Left lung (tissue), 10 donors: Measurements from ENCODE around the gene TNS3. TPM values are rescaled to one million over a fixed set of nuclear protein-coding genes. Genes with fewer than 3 reads are reported as not detected.

Experiments
- ATAC-seq: fragments of 200-7000 bp; cut with Tn5 transposase; one replicate; pipeline ENCODE4 v1.9.1; 2020; ENCODE audit warnings: moderate library complexity
- DNase-seq, 4 donors: peaks; one replicate each; pipeline ENCODE4 v3.0.0-alpha.2; 2013 to 2020
- H3K27ac ChIP-seq, 2 donors: fragments of 200-600 bp; sonication (generic) in 1 of 2; one replicate each; pipeline versions ENCODE4 v1.5.0 to v1.8.0; 2020 to 2021
- H3K27me3 ChIP-seq, 2 donors: fragments of 200-600 bp; sonication (generic) in 1 of 2; one replicate each; pipeline versions ENCODE4 v1.5.0 to v1.8.0; 2020 to 2021
- H3K36me3 ChIP-seq, 2 donors: fragments of 200-600 bp; sonication (generic) in 1 of 2; one replicate each; pipeline versions ENCODE4 v1.5.0 to v1.8.0; 2020 to 2021
- H3K4me1 ChIP-seq, 2 donors: fragments of 200-600 bp; one replicate each; pipeline ENCODE4 v1.8.0; 2021
- H3K4me3 ChIP-seq, 2 donors: fragments of 200-600 bp; sonication (generic) in 1 of 2; one replicate each; pipeline versions ENCODE4 v1.5.0 to v1.8.0; 2020 to 2021; ENCODE audit warnings: mild to moderate bottlenecking in 1 of 2
- H3K9me3 ChIP-seq, 2 donors: fragments of 200-600 bp; sonication (generic) in 1 of 2; one replicate each; pipeline versions ENCODE4 v1.5.0 to v1.8.0; 2020 to 2021
- CTCF ChIP-seq, 2 donors: fragments of 200-600 bp; sonication (generic) in 1 of 2; IDR thresholded peaks; one replicate each; pipeline versions ENCODE4 v1.5.0 to v1.8.0; 2021; ENCODE audit warnings: antibody characterized with exemption in 2 of 2
- intact Hi-C, 2 donors: fragments of 100-400 bp; cut with DNase I; formaldehyde crosslinking; loops; one replicate each; pipeline versions ENCODE4 v1.11.2 to v1.14.2; 2022
- polyA plus RNA-seq, 6 donors: library from polyadenylated mRNA; unstranded; fragments of 120-200 nt; gene quantifications; one replicate each; pipeline ENCODE4 v1.2.1, GENCODE V29; 2013; ENCODE audit not compliant: insufficient read length in 6 of 6
- total RNA-seq, 2 donors: library from RNA; stranded (reverse); fragmentation: NEBNext Ultra II Directional; extraction: Animal tissue kit (Norgen Biotek cat#: 25700); gene quantifications; one replicate each; pipeline ENCODE4 v1.2.1, GENCODE V29; 2021
- donor health status: DM: no; HTN: yes; CAD: no.
- donor health status: DM: no; HTN: no; CAD: no.

TNS3 gene
- total and polyA plus RNA-seq, 8 donors: 86.3 to 151 (median 97.8) TPM

DNA sequence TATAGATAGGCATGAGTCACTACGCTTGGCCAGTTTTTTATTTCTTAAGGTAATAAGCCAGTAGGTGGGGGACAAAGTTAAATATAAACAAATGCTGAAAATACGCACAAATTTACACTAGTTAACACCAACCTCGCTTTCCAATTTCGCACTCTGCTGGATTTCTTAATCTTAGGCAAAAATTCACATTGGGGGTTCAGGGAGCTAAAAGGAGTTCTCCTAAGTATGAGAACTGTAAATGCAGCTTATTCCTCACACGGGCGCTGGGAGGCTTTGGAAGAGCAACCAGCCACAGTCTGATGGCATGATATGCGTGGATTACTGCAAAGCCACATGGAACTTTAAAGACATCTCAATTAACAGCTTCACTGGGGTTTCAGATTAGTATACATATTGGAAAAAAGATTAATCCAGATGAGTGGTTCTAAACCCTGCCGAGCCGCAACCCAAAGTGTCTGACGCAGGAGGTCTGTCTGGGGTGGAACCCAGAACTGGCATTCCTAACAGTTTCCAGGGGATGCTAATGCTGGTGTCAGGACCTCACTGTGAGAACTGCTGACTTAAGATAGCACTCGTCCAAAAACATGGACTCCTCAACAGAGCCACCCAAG, 16.2 kb downstream of the TNS3 start:
- ATAC-seq: no peak
- TF ChIP-seq CTCF (IDR thresholded peaks at IDR 0.05): no peak
- no peak overlapping the region for H3K27ac ChIP-seq
- intact Hi-C loops: no loop called here
- peaks cover 17 to 26% of the 10 kb centered on the region in 2 donors for H3K4me1 ChIP-seq
- no peak overlapping the region for H3K4me3 ChIP-seq
- DNase-seq: no peak
- H3K27me3 ChIP-seq: no peaks in the 10 kb centered on the region
- H3K36me3 ChIP-seq: no peaks in the 10 kb centered on the region
- H3K9me3 ChIP-seq: no peaks in the 10 kb centered on the region

DNA sequence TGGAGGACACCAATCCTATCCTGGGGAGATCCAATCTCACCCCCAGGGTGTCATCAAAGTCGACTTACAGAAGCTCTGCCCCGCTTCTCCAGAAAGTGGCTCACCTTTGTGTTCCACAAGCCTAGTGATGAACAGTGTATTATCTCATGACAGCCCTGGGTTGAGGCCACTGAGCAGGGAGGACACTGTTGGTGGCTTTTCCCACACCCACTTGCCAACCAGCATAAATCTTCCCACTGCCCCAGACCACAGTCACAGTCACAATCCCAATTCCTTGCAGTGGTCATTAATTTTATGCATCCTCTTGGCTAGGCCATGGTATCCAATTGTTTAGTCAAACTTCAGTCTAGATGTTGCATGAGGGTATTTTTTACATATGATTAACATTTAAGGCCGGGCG, 18.4 kb downstream of the TNS3 start:
- Histone ChIP-seq H3K27ac (no peak overlapping the region), H3K27me3 (no peaks in the 10 kb centered on the region), H3K9me3 (no peaks in the 10 kb centered on the region), H3K4me3 (no peak overlapping the region), H3K36me3 (no peaks in the 10 kb centered on the region), H3K4me1 (peaks cover 0 to 7% of the 10 kb centered on the region in 2 donors)
- DNase-seq (no peak), ATAC-seq (no peak)
- intact Hi-C loops: no loop called here
- TF ChIP-seq CTCF (IDR thresholded peaks at IDR 0.05): no peak

GRCh38 chr7:47561715-47562446, 20.0 kb downstream of the TNS3 start:
- Histone ChIP-seq H3K4me1 (peaks cover 7 to 16% of the 10 kb centered on the region in 2 donors), H3K9me3 (no peaks in the 10 kb centered on the region), H3K27me3 (no peaks in the 10 kb centered on the region), H3K27ac (no peak overlapping the region), H3K4me3 (no peak overlapping the region), H3K36me3 (no peaks in the 10 kb centered on the region)
- intact Hi-C loops: no loop called here
- ATAC-seq (peak; percentile 39), DNase-seq (no peak)
- TF ChIP-seq CTCF (IDR thresholded peaks at IDR 0.05): no peak

- TF ChIP-seq CTCF (IDR thresholded peaks at IDR 0.05): no peak
- Histone ChIP-seq H3K4me3 (no peak overlapping the region), H3K4me1 (peaks cover 9 to 26% of the 10 kb centered on the region in 2 donors), H3K27me3 (no peaks in the 10 kb centered on the region), H3K36me3 (no peaks in the 10 kb centered on the region), H3K27ac (no peak overlapping the region), H3K9me3 (no peaks in the 10 kb centered on the region)
- DNase-seq (peak in 1 of 4 donors; percentile 57), ATAC-seq (no peak)
- intact Hi-C loops: no loop called here
Measured at GRCh38 chr7:47559306-47560220, 22.3 kb downstream of the TNS3 start.
